ENCODE results near the gene CLNK.
"Not testable (repeated sequence)": the region's sequence is repeated elsewhere in the genome, so short reads cannot be mapped to it uniquely, and the experiment has no call there.

CLNK gene

DNA sequence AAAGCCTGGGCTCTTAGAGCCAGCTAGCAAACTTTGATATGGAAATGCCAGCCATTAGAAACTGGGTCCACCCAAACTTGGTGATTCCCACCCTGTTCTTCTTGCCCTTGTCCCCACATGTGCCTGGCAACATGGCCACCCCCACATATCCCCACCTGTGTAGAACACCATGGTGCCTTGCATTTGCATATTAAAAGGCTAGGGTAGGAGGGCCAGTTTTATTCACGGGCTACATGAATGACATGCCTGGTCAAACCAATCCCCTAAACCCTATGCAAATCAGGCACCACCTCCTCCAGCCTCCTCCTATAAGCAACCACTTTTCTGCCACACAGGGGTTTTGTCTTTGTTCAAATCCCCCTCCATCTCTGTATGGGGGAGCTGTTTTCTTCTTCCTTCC lies 104.9 kb downstream of the CLNK start:
- TF ChIP-seq POLR2A (IDR thresholded peaks at IDR 0.05; ENCODE audit: low read depth, low read length) = no peak
- DNase-seq (ENCODE audit: insufficient read length, low spot score) (no peak), FAIRE-seq (no peak)

GRCh38 chr4:10577508-10578426 lies 106.8 kb downstream of the CLNK start:
- DNase-seq (ENCODE audit: insufficient read length, low spot score) = no peak
- FAIRE-seq = no peak
- no peak for TF ChIP-seq POLR2A (IDR thresholded peaks at IDR 0.05; ENCODE audit: low read depth, low read length)

- no peak for FAIRE-seq
- no peak for DNase-seq (ENCODE audit: insufficient read length, low spot score)
- no peak for TF ChIP-seq POLR2A (IDR thresholded peaks at IDR 0.05; ENCODE audit: low read depth, low read length)
Measured at GRCh38 chr4:10577018-10577417, 107.5 kb downstream of the CLNK start.

DNA sequence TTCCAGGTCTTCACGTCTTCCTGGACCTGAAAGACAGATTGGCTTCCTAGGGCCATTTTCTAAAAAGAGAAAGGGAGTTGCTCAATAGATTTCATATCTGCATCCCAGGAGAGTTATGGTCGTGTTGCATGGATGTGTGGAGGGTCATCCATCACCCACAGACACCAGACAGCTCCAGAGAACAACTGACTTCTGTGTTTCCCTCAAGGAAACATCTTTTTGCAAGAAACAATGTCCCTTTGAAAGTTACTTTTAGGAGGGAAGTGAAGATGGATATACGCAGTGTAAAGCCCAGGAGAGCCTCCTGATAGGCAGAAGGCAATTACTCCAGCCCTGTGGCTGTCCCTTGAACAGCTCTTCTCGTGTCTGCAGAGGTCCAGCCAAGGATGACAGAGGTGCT lies 108.3 kb downstream of the CLNK start:
- no peak for DNase-seq (ENCODE audit: insufficient read length, low spot score)
- no peak for TF ChIP-seq POLR2A (IDR thresholded peaks at IDR 0.05; ENCODE audit: low read depth, low read length)
- FAIRE-seq = no peak

- DNase-seq (ENCODE audit: insufficient read length, low spot score) = no peak
- no peak for FAIRE-seq
- no peak for TF ChIP-seq POLR2A (IDR thresholded peaks at IDR 0.05; ENCODE audit: low read depth, low read length)
Measured at GRCh38 chr4:10575414-10575813, 109.2 kb downstream of the CLNK start.

DNA sequence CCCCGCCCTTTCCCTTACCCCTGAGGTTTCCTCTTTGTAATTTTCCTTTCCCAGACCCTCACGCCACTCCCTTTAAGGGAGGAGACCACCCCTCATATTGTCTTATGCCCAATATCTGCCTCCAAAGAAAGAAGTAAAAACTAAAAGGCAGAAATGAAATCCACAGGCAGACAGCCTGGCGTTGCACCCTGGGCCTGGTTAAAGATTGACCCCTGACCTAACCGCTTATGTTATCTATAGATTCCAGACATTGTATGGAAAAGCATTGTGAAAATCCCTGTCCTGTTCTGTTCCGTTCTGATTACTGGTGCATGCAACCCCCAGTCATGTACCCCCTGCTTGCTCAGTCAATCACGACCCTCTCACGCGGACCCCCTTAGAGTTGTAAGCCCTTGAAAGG lies 110.0 kb downstream of the CLNK start:
- not testable (repeated sequence) for FAIRE-seq; DNase-seq (ENCODE audit: insufficient read length, low spot score)

- no peak for TF ChIP-seq POLR2A (IDR thresholded peaks at IDR 0.05; ENCODE audit: low read depth, low read length)
- FAIRE-seq (no peak), DNase-seq (ENCODE audit: insufficient read length, low spot score) (no peak)
Measured at GRCh38 chr4:10571909-10572308, 112.7 kb downstream of the CLNK start.

GRCh38 chr4:10569491-10569890 lies 115.1 kb downstream of the CLNK start:
- no peak for DNase-seq (ENCODE audit: insufficient read length, low spot score)
- FAIRE-seq = no peak
- no peak for TF ChIP-seq POLR2A (IDR thresholded peaks at IDR 0.05; ENCODE audit: low read depth, low read length)

DNA sequence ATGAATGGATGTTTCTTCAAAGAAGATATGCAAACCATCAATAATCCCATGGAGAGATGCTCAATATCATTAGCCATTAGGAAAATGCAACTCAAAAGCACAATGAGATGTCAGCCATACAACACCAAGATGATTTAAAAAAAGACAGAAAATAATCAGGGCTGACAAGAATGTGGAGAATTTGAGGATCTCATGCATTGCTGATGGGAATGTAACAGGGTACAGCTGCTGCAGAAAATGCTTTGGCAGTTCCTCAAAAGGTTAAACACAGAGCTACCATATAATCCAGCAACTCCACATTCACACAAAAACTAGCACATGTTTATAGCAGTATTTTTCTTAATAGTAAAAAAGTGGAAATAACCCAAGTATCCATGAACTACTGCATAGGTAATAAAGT lies 116.8 kb downstream of the CLNK start:
- TF ChIP-seq POLR2A (IDR thresholded peaks at IDR 0.05; ENCODE audit: low read depth, low read length) = no peak
- no peak for DNase-seq (ENCODE audit: insufficient read length, low spot score)
- no peak for FAIRE-seq

- FAIRE-seq = no peak
- no peak for TF ChIP-seq POLR2A (IDR thresholded peaks at IDR 0.05; ENCODE audit: low read depth, low read length)
- DNase-seq (ENCODE audit: insufficient read length, low spot score) = no peak
Measured at GRCh38 chr4:10565166-10565780, 119.3 kb downstream of the CLNK start.

- DNase-seq (ENCODE audit: insufficient read length, low spot score) (peak; percentile 11), FAIRE-seq (no peak)
- no peak for TF ChIP-seq POLR2A (IDR thresholded peaks at IDR 0.05; ENCODE audit: low read depth, low read length)
Measured at GRCh38 chr4:10554694-10555093, 129.9 kb downstream of the CLNK start.

- DNase-seq (ENCODE audit: insufficient read length, low spot score) (no peak), FAIRE-seq (no peak)
- no peak for TF ChIP-seq POLR2A (IDR thresholded peaks at IDR 0.05; ENCODE audit: low read depth, low read length)
Measured at GRCh38 chr4:10554121-10554520, 130.4 kb downstream of the CLNK start.

- DNase-seq (ENCODE audit: insufficient read length, low spot score) (no peak), FAIRE-seq (no peak)
- TF ChIP-seq POLR2A (IDR thresholded peaks at IDR 0.05; ENCODE audit: low read depth, low read length) = no peak
Measured at GRCh38 chr4:10552591-10553280, 131.8 kb downstream of the CLNK start.

DNA sequence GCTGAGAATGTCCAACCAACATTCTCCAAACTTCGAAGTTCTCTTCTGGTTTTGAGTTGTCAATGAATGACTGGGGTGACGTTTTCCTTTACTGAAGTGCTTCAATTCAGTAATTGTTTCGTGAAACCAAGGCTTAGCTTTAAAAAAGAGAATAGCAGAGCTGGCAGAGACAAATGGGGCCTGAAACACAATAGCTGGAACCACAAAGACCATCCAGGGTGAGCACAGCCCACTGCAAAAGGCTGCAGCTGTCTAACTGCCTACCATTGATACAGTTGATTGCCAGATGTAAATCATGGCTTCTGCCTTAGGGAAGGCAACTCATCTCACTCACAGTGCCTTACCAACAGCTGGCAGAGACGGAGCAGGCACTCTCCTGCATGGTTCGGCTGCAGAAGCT lies 148.7 kb downstream of the CLNK start:
- FAIRE-seq (no peak), DNase-seq (ENCODE audit: insufficient read length, low spot score) (no peak)
- no peak for TF ChIP-seq POLR2A (IDR thresholded peaks at IDR 0.05; ENCODE audit: low read depth, low read length)

Data from H54 (cell line).